ENCODE results near the gene POLR2A.
A peak's percentile ranks its signal among the peaks of the same experiment; 100 is the strongest.
"Not testable (repeated sequence)": the region's sequence is repeated elsewhere in the genome, so short reads cannot be mapped to it uniquely, and the experiment has no call there.

Gene POLR2A

GRCh38 chr17:7481842-7482741, 2.1 kb upstream of the POLR2A start:
- not testable (repeated sequence) for H3K27me3 ChIP-seq (replicated peaks; ENCODE audit: control insufficient read depth, insufficient read depth, low read length); DNase-seq (ENCODE audit: low read depth); H3K36me3 ChIP-seq (ENCODE audit: control insufficient read depth, insufficient read depth, low read length, severe bottlenecking); H3K4me3 ChIP-seq (ENCODE audit: low read length); H3K9me3 ChIP-seq (ENCODE audit: control insufficient read depth, low read length)
- peak overlapping the region; percentile 99 for H3K9ac ChIP-seq (ENCODE audit: low read length)
- peaks cover 39% of the 10 kb centered on the region for H3K4me1 ChIP-seq (ENCODE audit: control insufficient read depth, insufficient read depth, low read length)

DNA sequence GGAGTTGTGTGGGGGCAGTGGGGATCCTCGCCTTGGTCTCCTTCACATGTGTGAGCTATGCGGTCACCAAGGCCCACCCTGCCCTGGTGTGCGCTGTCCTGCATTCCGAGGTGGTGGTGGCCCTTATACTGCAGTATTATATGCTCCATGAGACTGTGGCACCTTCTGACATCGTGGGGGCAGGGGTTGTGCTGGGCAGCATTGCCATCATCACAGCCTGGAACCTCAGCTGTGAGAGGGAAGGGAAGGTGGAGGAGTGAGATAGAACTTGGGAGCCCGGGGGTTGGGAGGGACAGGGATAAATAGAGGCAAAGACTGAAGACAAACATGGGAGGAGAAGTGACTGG, 1.5 kb upstream of the POLR2A start:
- H3K27me3 ChIP-seq (replicated peaks; ENCODE audit: control insufficient read depth, insufficient read depth, low read length); H3K36me3 ChIP-seq (ENCODE audit: control insufficient read depth, insufficient read depth, low read length, severe bottlenecking); H3K9me3 ChIP-seq (ENCODE audit: control insufficient read depth, low read length); DNase-seq (ENCODE audit: low read depth): not testable (repeated sequence)
- Histone ChIP-seq H3K9ac (ENCODE audit: low read length) (peak overlapping the region; percentile 99), H3K4me1 (ENCODE audit: control insufficient read depth, insufficient read depth, low read length) (peaks cover 39% of the 10 kb centered on the region), H3K4me3 (ENCODE audit: low read length) (peak overlapping the region; percentile 95)

GRCh38 chr17:7483255-7484066, 705 bp upstream of the POLR2A start:
- peak overlapping the region; percentile 99 for H3K9ac ChIP-seq (ENCODE audit: low read length)
- H3K9me3 ChIP-seq (ENCODE audit: control insufficient read depth, low read length) = no peaks in the 10 kb centered on the region
- DNase-seq (ENCODE audit: low read depth) = peak; percentile 93
- H3K4me1 ChIP-seq (ENCODE audit: control insufficient read depth, insufficient read depth, low read length) = peaks cover 38% of the 10 kb centered on the region
- peak overlapping the region; percentile 95 for H3K4me3 ChIP-seq (ENCODE audit: low read length)
- no peaks in the 10 kb centered on the region for H3K36me3 ChIP-seq (ENCODE audit: control insufficient read depth, insufficient read depth, low read length, severe bottlenecking)
- H3K27me3 ChIP-seq (replicated peaks; ENCODE audit: control insufficient read depth, insufficient read depth, low read length) = no peaks in the 10 kb centered on the region

- peak overlapping the region; percentile 95 for H3K4me3 ChIP-seq (ENCODE audit: low read length)
- no peak for DNase-seq (ENCODE audit: low read depth)
- peaks cover 4% of the 10 kb centered on the region for H3K36me3 ChIP-seq (ENCODE audit: control insufficient read depth, insufficient read depth, low read length, severe bottlenecking)
- H3K27me3 ChIP-seq (replicated peaks; ENCODE audit: control insufficient read depth, insufficient read depth, low read length) = no peaks in the 10 kb centered on the region
- peaks cover 49% of the 10 kb centered on the region for H3K4me1 ChIP-seq (ENCODE audit: control insufficient read depth, insufficient read depth, low read length)
- no peaks in the 10 kb centered on the region for H3K9me3 ChIP-seq (ENCODE audit: control insufficient read depth, low read length)
- peak overlapping the region; percentile 99 for H3K9ac ChIP-seq (ENCODE audit: low read length)
Observed at GRCh38 chr17:7484919-7485377, 782 bp downstream of the POLR2A start.

GRCh38 chr17:7486181-7486580, 2.0 kb downstream of the POLR2A start:
- peak; percentile 67 for DNase-seq (ENCODE audit: low read depth)
- peaks cover 48% of the 10 kb centered on the region for H3K4me1 ChIP-seq (ENCODE audit: control insufficient read depth, insufficient read depth, low read length)
- H3K4me3 ChIP-seq (ENCODE audit: low read length) = peak overlapping the region; percentile 95
- H3K9me3 ChIP-seq (ENCODE audit: control insufficient read depth, low read length) = no peaks in the 10 kb centered on the region
- peaks cover 5% of the 10 kb centered on the region for H3K36me3 ChIP-seq (ENCODE audit: control insufficient read depth, insufficient read depth, low read length, severe bottlenecking)
- H3K9ac ChIP-seq (ENCODE audit: low read length) = peak overlapping the region; percentile 99
- no peaks in the 10 kb centered on the region for H3K27me3 ChIP-seq (replicated peaks; ENCODE audit: control insufficient read depth, insufficient read depth, low read length)

DNA sequence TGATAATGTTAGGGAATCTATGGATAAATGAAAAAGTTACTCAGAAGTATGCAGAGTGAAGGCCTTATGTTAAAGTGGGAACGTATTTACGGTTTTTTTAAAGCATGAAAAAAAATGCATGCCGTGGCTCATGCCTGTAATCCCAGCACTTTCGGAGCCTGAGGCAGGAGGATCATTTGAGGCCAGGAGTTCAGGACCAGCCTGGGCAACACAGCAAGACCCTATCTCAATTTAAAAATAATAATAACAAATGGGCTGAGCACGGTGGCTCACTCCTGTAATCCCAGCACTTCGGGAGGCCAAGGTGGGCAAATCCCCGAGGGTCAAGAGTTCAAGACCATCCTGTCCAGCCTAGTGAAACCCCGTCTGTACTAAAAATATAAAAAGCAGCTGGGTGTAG, 6.0 kb downstream of the POLR2A start:
- H3K9ac ChIP-seq (ENCODE audit: low read length) = no peak overlapping the region
- no peak overlapping the region for H3K4me3 ChIP-seq (ENCODE audit: low read length)
- H3K27me3 ChIP-seq (replicated peaks; ENCODE audit: control insufficient read depth, insufficient read depth, low read length) = no peaks in the 10 kb centered on the region
- no peaks in the 10 kb centered on the region for H3K9me3 ChIP-seq (ENCODE audit: control insufficient read depth, low read length)
- peaks cover 16% of the 10 kb centered on the region for H3K36me3 ChIP-seq (ENCODE audit: control insufficient read depth, insufficient read depth, low read length, severe bottlenecking)
- DNase-seq (ENCODE audit: low read depth) = no peak
- H3K4me1 ChIP-seq (ENCODE audit: control insufficient read depth, insufficient read depth, low read length) = peaks cover 42% of the 10 kb centered on the region

DNA sequence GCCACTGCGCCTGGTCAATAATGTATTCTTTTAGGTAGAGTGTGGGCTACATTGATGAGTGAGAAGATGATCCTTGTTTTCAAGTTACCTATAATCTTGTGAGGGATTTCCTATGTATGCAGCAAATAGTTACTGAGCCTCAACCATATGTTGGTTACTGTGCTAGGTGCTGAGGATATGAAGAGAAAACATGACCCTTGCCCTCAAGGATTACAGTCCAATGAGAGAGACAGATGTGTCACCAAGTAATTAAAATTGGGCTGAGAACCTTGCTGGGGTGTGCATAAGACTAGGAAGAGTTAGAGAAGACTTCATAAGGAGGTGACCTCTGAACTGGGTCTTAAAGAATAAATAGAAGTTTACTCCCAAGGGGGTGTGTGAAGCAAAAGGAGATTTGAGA, 7.4 kb downstream of the POLR2A start:
- peaks cover 30% of the 10 kb centered on the region for H3K36me3 ChIP-seq (ENCODE audit: control insufficient read depth, insufficient read depth, low read length, severe bottlenecking)
- no peaks in the 10 kb centered on the region for H3K27me3 ChIP-seq (replicated peaks; ENCODE audit: control insufficient read depth, insufficient read depth, low read length)
- H3K4me1 ChIP-seq (ENCODE audit: control insufficient read depth, insufficient read depth, low read length) = peaks cover 35% of the 10 kb centered on the region
- H3K9me3 ChIP-seq (ENCODE audit: control insufficient read depth, low read length) = no peaks in the 10 kb centered on the region
- no peak for DNase-seq (ENCODE audit: low read depth)
- no peak overlapping the region for H3K4me3 ChIP-seq (ENCODE audit: low read length)
- no peak overlapping the region for H3K9ac ChIP-seq (ENCODE audit: low read length)

- Histone ChIP-seq H3K9ac (ENCODE audit: low read length) (no peak overlapping the region), H3K9me3 (ENCODE audit: control insufficient read depth, low read length) (no peaks in the 10 kb centered on the region), H3K4me3 (ENCODE audit: low read length) (no peak overlapping the region), H3K4me1 (ENCODE audit: control insufficient read depth, insufficient read depth, low read length) (peaks cover 15% of the 10 kb centered on the region), H3K36me3 (ENCODE audit: control insufficient read depth, insufficient read depth, low read length, severe bottlenecking) (peaks cover 53% of the 10 kb centered on the region), H3K27me3 (replicated peaks; ENCODE audit: control insufficient read depth, insufficient read depth, low read length) (no peaks in the 10 kb centered on the region)
- no peak for DNase-seq (ENCODE audit: low read depth)
Observed at GRCh38 chr17:7493941-7494340, 9.8 kb downstream of the POLR2A start.

DNA sequence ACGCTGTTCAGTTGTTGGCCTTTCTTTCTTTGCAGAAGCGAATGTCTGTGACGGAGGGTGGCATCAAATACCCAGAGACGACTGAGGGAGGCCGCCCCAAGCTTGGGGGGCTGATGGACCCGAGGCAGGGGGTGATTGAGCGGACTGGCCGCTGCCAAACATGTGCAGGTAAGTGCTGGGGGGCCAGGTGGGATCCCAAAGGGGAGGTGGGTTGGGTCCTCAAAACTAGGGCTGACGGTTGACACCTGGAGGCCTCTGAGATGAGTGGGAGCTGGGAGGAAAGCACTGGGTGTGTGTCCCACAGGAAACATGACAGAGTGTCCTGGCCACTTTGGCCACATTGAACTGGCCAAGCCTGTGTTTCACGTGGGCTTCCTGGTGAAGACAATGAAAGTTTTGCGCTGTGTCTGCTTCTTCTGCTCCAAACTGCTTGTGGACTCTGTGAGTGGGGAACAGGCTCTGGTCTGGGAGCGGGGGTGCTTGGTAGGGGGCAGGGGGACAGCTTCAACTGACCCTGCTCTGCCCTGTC, 11.8 kb downstream of the POLR2A start:
- Histone ChIP-seq H3K36me3 (ENCODE audit: control insufficient read depth, insufficient read depth, low read length, severe bottlenecking) (peaks cover 69% of the 10 kb centered on the region), H3K27me3 (replicated peaks; ENCODE audit: control insufficient read depth, insufficient read depth, low read length) (no peaks in the 10 kb centered on the region), H3K9me3 (ENCODE audit: control insufficient read depth, low read length) (no peaks in the 10 kb centered on the region), H3K9ac (ENCODE audit: low read length) (no peak overlapping the region), H3K4me1 (ENCODE audit: control insufficient read depth, insufficient read depth, low read length) (peaks cover 3% of the 10 kb centered on the region), H3K4me3 (ENCODE audit: low read length) (no peak overlapping the region)
- no peak for DNase-seq (ENCODE audit: low read depth)

DNA sequence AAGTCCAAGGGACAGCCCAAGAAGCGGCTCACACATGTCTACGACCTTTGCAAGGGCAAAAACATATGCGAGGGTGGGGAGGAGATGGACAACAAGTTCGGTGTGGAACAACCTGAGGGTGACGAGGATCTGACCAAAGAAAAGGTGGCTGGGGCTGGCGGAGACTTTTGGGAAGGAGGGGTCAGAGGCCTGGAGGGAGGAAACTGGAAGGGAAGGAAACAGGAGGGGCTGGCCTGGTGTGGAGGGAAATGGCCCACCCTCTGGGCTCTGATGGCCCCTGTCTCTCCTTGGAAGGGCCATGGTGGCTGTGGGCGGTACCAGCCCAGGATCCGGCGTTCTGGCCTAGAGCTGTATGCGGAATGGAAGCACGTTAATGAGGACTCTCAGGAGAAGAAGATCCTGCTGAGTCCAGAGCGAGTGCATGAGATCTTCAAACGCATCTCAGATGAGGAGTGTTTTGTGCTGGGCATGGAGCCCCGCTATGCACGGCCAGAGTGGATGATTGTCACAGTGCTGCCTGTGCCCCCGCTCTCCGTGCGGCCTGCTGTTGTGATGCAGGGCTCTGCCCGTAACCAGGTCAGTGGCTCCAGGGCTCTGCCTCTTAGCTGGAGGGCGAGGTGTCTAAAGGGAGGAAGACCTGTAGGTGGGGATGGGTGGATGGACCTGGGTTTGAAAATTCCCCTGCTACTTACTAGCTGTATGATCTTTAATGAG, 12.5 kb downstream of the POLR2A start:
- Histone ChIP-seq H3K4me1 (ENCODE audit: control insufficient read depth, insufficient read depth, low read length) (peaks cover 3% of the 10 kb centered on the region), H3K9me3 (ENCODE audit: control insufficient read depth, low read length) (no peaks in the 10 kb centered on the region), H3K4me3 (ENCODE audit: low read length) (no peak overlapping the region), H3K9ac (ENCODE audit: low read length) (no peak overlapping the region), H3K27me3 (replicated peaks; ENCODE audit: control insufficient read depth, insufficient read depth, low read length) (no peaks in the 10 kb centered on the region), H3K36me3 (ENCODE audit: control insufficient read depth, insufficient read depth, low read length, severe bottlenecking) (peaks cover 73% of the 10 kb centered on the region)
- DNase-seq (ENCODE audit: low read depth) = no peak

GRCh38 chr17:7497228-7497627, 13.1 kb downstream of the POLR2A start:
- H3K9ac ChIP-seq (ENCODE audit: low read length) = no peak overlapping the region
- no peak overlapping the region for H3K4me3 ChIP-seq (ENCODE audit: low read length)
- H3K4me1 ChIP-seq (ENCODE audit: control insufficient read depth, insufficient read depth, low read length) = no peaks in the 10 kb centered on the region
- no peaks in the 10 kb centered on the region for H3K9me3 ChIP-seq (ENCODE audit: control insufficient read depth, low read length)
- DNase-seq (ENCODE audit: low read depth) = no peak
- peaks cover 79% of the 10 kb centered on the region for H3K36me3 ChIP-seq (ENCODE audit: control insufficient read depth, insufficient read depth, low read length, severe bottlenecking)
- H3K27me3 ChIP-seq (replicated peaks; ENCODE audit: control insufficient read depth, insufficient read depth, low read length) = no peaks in the 10 kb centered on the region
